Measurements from ENCODE around the gene IGF2R.
"Not testable (repeated sequence)": the region's sequence is repeated elsewhere in the genome, so short reads cannot be mapped to it uniquely, and the experiment has no call there.

Gene IGF2R

GRCh38 chr6:160133441-160134336, 164.8 kb downstream of the IGF2R start:
- no peak for DNase-seq (ENCODE audit: extremely low read depth in 1 of 2, low read depth in 1 of 2)

GRCh38 chr6:160134337-160134751, 165.5 kb downstream of the IGF2R start:
- not testable (repeated sequence) for DNase-seq (ENCODE audit: extremely low read depth in 1 of 2, low read depth in 1 of 2)

- no peak for DNase-seq (ENCODE audit: extremely low read depth in 1 of 2, low read depth in 1 of 2)
These were observed 166.1 kb downstream of the IGF2R start for GRCh38 chr6:160134779-160135547.

GRCh38 chr6:160135907-160136655, 167.2 kb downstream of the IGF2R start:
- no peak for DNase-seq (ENCODE audit: extremely low read depth in 1 of 2, low read depth in 1 of 2)

GRCh38 chr6:160137130-160137988, 168.5 kb downstream of the IGF2R start:
- DNase-seq (ENCODE audit: extremely low read depth in 1 of 2, low read depth in 1 of 2): no peak

- DNase-seq (ENCODE audit: extremely low read depth in 1 of 2, low read depth in 1 of 2): peak in 1 of 2 donors; percentile 33
These were observed 169.3 kb downstream of the IGF2R start for GRCh38 chr6:160137989-160138835.

GRCh38 chr6:160138839-160139419, 170.0 kb downstream of the IGF2R start:
- DNase-seq (ENCODE audit: extremely low read depth in 1 of 2, low read depth in 1 of 2): no peak

GRCh38 chr6:160139420-160139851, 170.6 kb downstream of the IGF2R start:
- no peak for DNase-seq (ENCODE audit: extremely low read depth in 1 of 2, low read depth in 1 of 2)

GRCh38 chr6:160140493-160140892, 171.6 kb downstream of the IGF2R start:
- not testable (repeated sequence) for DNase-seq (ENCODE audit: extremely low read depth in 1 of 2, low read depth in 1 of 2)

GRCh38 chr6:160141001-160141726, 172.3 kb downstream of the IGF2R start:
- DNase-seq (ENCODE audit: extremely low read depth in 1 of 2, low read depth in 1 of 2): no peak

GRCh38 chr6:160142115-160142715, 173.3 kb downstream of the IGF2R start:
- no peak for DNase-seq (ENCODE audit: extremely low read depth in 1 of 2, low read depth in 1 of 2)

- DNase-seq (ENCODE audit: extremely low read depth in 1 of 2, low read depth in 1 of 2): no peak
These were observed 177.7 kb downstream of the IGF2R start for GRCh38 chr6:160146454-160147145.

- DNase-seq (ENCODE audit: extremely low read depth in 1 of 2, low read depth in 1 of 2): no peak
These were observed 178.3 kb downstream of the IGF2R start for GRCh38 chr6:160147146-160147536.

- DNase-seq (ENCODE audit: extremely low read depth in 1 of 2, low read depth in 1 of 2): no peak
These were observed 185.6 kb downstream of the IGF2R start for GRCh38 chr6:160154471-160154870.

GRCh38 chr6:160156842-160157241, 188.0 kb downstream of the IGF2R start:
- no peak for DNase-seq (ENCODE audit: extremely low read depth in 1 of 2, low read depth in 1 of 2)

- DNase-seq (ENCODE audit: extremely low read depth in 1 of 2, low read depth in 1 of 2): no peak
These were observed 191.6 kb downstream of the IGF2R start for GRCh38 chr6:160160450-160160849.

All from activated CD8-positive, alpha-beta memory T cell treated with anti-CD3 and anti-CD28 coated beads for 1 hour (primary cell).